Activated CD4-positive, alpha-beta T cell treated with anti-CD3 and anti-CD28 coated beads, Interleukin-2, amount 50 U/mL, for 16 hours (primary cell): ENCODE data around the gene TMED3.
"Not testable (repeated sequence)": the region's sequence is repeated elsewhere in the genome, so short reads cannot be mapped to it uniquely, and the experiment has no call there.

Experiments
- DNase-seq: peaks from one replicate; pipeline ENCODE4 v3.0.0-alpha.2; 2020

The TMED3 gene

DNA sequence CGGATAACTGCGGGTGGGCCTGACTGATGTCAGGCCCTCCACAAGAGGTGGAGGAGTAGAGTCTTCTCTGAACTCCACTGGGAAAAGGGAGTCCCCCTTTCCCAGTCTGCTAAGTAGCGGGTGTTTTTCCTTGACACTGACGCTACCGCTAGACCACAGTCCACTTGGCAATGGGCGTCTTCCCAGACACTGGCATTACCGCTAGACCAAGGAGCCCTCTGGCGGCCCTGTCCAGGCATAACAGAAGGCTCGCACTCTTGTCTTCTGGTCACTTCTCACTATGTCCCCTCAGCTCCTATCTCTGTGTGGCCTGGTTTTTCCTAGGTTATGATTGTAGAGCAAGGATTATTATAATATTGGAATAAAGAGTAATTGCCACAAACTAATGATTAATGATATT is 9.1 kb downstream of the TMED3 start:
- DNase-seq: not testable (repeated sequence)

DNA sequence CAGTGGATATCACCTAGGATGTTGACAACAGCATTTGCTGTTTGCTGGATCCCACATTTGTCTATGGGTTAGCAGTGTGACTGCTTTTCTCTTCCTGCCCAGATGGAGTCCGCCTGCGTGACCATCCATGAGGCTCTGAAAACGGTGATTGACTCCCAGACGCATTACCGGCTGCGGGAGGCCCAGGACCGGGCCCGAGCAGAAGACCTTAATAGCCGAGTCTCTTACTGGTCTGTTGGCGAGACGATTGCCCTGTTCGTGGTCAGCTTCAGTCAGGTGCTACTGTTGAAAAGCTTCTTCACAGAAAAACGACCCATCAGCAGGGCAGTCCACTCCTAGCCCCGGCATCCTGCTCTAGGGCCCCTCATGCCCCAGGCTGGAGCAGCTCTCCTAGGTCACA is 11.0 kb downstream of the TMED3 start:
- DNase-seq: no peak

DNA sequence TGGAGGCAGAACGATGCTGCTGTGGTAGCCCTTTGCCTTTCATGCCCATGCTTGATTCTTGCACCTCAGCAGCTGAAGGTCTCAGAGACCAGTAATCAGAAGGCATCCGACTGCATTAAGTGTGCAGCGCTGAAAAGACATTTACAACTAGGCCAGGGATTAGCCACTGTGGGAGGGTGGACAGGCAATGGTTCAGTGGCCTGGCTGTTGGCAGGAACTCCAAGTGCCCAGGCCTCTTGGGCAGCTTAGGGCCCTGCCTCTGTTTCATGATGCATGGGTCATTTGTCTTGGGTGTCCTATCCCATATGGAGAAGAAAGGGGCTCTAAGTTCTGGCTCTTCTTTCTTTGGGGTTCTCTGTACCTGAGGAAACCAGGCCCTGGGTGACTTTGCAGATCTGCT is 11.4 kb downstream of the TMED3 start:
- no peak for DNase-seq

DNA sequence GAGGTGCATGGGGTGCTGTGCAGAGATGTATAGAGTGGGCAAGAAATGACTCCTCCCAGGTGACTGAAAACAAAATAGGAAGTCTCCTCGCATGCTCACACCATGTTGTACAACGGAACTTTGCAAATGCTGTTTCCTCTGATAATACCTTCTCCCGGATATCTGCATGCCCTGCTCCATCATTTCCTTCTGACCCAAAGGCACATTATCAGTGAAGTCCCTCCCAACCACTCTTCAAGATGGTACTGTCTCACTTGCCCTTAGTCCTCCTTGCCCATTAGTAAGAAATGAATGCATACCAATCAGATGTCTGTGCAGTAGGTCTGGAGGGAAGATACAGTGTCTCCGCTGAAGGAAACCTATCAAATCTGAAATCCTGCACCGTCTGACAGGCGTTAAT is 12.0 kb downstream of the TMED3 start:
- no peak for DNase-seq

DNA sequence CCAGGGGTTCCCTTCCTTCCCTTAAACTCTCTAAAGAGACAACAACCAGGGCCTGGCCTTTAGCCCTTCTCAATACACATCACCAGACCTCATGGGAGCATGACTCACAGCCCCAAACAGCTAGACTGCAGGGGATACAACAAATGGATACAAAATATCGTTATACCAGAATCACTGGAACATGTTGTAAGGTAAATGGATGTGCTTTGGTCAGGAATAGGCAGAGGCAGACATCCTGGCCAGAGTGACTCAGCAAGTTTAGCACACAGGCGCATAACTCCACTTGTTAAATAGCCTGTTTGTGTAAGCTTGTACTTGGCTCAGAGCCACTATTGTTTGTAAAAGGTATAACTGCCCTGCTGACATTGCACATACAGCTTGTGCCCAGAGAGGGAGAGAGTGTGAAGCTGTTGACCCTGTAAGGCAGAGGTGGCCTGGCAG is 18.3 kb downstream of the TMED3 start:
- DNase-seq: no peak

DNA sequence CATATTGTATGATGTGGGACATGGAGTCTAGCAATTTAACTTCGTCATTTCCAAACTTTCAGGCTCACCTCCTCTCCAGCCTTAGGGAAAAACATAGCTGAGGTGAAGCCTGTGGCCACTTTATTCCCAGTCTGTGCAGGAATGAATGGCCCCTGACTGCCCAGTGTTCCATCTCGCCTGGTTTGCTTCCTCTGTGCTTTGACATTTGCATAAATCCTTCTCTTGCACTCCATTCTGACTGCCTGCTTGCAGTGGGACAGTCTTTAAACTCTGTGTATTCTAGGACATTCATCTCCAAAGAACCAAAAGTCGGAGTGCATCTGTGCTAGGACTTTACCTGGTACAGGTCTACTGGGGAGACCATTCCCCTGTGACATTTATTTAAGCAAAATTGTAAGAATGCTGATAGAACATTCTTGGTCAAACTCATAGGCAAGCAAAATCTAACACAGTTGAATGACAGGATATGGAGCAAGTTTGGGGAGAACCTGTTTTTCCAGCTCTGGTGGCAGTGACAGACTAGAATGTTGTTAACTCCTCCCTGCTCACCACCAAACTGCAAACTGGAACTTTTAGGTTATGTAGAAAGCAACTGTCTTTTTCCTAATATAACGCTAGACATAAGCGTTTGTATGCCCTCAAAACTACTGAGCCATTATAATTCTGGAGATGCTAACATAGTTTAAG is 22.1 kb downstream of the TMED3 start:
- no peak for DNase-seq

DNA sequence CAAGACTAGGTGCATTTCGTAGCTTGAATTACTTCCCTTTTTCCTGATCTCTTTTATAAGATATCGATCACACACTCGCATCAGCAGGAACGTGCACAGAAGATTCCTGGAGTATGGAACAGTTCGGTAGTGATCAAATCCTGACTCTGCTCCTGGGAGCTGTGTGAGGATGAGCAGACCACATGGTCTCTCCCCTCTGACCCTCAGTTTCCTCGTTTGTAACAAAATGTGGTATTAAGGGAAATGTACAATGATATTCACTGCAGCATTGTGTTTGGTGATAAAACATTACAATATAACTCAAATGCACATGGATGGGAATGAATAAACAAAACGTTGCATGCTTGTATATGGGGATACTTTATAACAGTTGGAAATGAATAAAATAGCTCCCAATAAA is 26.7 kb downstream of the TMED3 start:
- no peak for DNase-seq

DNA sequence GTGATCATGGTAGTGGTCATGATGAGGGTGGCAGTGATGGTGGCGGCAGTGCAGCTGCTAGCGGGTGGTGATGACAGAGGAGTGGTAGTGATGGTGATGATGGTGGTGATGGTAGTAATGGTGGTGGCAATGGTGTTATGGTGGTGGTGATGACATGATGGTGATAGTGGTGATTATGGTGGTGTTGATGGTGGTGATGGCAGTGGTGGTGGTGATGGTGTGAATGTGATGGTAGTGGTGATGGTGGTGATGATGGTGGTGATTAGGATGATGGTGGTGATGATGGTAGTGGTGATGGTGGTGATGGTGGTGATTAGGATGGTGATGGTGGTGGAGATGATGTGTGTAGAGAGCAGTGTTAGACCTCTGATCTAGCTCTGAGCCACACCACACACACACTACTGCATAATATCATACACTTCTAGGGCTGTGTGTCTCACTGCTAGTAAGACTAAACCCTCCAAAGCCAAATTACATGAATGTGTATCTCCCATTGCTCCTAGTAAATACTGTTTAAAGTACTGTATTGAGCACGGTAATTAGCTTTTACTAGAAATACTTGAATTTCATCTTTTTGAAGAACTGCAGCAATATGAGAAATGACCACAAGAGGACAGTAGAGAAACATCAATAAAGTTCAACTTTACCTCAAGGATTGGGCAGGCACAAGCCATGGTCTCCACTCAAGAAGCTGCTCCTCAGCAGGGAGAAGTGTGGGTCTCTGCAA is 28.8 kb downstream of the TMED3 start:
- DNase-seq: peak; percentile 29

DNA sequence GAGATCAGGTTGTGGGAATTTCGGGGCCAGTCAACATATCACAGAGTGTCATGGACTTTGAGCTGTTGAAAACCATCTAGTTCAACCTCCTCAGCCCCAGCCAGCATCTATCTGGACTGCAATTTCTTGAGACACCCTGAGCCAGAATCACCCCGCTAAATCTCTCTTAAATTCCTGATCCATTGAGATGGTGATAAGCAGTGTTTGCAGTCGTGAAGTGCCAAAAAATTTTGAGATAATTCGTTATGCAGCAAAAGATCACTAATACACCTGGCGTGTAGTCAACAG is 29.3 kb downstream of the TMED3 start:
- DNase-seq: no peak

DNA sequence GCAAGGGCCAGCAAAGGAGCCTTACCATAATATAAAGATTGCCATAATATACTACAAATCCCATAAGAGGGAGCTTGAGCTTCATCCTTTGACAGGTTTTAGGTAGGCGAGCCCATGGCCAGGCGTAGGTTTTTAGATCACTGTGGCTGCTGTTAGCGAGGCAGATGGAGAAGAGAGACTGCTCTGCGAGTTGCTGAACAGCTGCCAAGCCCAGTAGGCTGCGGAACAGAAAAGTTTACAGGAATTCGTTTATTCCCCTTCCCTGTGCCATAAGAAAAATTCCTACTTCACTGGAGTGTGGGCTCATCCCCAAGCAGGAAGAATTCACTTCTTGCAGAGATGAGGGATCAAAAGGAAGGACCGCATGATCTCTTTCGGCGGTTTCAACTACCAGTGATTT is 30.5 kb downstream of the TMED3 start:
- DNase-seq: no peak

DNA sequence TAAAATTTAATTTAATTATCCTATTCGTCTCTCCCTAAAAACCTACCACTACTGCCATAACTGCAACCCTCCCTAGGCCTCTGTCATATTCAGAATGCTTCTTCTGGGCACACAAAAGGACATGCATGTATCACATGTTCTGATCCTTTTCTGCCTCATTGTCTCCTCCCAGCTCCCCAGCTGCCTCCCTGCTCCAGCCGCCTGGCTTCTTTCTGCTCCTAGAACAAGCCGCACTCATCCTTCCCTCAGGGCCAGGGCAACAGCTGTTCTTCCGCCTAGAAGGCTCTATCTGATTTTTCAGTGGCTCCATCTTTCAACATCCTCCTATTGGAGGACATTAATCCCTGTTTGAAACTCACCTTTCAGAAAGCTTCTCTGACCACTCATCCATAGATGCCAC is 38.6 kb downstream of the TMED3 start:
- DNase-seq: no peak

DNA sequence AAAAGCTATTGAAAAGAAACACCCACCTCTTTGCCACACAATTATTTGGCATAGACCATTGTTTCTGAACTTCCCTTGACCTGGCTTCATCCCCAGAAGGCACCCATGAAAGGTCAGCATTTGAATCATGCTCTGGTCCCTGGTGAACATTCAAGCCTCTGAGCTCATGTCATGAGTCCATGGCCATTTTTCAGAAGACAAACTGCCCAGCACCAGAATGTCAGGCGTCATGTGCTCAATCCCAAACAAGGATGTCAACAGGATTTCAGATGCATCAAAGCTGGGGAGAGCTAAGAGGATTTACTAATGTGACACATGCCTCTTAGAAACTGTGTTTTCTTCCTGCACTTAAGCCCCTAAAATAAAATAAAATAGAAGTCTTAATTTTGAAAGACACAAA is 41.3 kb downstream of the TMED3 start:
- no peak for DNase-seq

DNA sequence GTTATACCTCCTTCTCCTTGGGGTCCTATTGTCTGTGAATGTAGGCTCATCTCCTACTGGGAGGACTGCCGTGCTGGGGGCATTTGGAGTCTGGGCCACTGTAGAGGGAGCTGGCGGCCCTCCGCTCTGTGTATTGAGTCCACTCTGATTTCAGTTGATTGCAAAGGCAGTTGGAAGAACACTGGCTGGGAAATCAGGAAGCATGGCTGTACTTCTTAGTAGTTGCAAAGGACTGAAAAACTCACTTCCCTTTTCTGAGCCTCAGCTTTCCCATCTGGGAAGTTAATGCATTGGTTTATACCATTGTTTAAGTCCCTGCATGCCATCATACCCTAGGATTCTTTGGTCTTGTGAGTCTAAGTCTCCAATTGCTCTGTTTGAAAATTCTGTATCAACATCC is 46.7 kb downstream of the TMED3 start:
- no peak for DNase-seq

DNA sequence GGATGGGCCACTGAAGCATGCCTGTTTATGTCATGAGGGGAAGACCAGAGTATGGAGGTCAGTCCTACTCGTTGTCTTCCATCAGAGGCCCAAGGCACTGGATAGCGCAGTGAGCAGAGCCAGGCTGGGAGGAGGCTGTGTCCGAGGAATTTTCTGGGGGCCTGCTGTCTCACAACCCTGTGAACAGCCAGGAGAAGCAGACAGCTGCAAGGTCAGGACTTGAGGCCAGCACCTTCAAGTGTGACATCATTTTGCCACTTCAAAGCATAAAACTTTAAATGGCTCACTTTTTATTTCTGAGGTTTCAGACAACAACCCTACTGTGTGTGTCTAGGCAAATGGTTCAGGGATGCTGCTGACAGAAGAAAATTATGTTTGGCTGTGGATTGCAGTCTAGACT is 47.2 kb downstream of the TMED3 start:
- no peak for DNase-seq

DNA sequence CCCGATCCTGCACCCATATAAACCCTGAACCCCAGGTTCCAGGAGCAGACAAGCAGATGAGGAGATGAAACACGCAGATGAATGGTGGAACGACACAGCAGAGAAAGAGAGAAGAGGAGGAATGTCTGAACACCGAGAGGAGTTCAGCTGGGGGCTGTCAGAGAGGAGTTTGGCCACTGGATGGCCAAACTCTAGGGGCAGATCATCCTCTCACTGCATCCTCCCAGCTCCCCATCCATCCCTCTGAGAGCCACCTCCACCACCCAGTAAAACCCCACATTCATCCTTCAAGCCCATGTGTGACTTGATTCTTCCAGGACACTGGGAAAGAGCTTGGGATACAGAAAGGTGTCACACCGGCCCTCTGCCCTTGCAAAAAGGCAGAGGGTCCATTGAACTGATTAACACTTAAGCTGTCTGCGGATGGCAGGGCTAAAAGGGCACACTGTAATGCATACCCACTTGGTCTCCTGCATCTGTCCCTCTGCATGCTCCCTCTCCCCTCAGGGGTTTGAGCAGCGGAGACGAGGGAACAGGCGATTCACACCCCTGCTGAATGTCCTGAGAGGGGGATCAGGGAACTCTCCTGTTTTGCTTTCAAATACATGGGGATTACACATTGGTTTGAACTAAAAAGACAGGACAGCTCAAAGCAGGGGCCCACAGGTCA is 53.8 kb downstream of the TMED3 start:
- no peak for DNase-seq

DNA sequence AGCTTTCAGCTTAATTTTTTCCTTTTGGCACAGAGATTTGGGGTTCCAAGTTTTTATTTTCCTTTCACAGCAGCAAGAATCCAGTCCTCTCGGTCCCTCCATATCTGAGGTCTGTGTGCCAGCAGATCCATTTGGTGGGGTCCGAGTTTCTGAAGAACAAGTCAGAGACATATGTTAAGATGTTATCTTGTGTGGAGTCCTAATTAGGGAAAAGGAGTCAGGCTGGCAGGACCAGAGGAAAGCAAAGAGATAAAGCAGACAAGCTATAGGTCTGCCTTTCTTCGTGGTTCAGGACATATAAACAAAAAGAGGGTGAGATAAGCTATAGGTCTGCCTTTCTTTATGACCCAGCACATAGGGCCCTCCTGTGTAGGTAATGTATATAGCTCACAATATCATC is 54.9 kb downstream of the TMED3 start:
- DNase-seq: no peak

DNA sequence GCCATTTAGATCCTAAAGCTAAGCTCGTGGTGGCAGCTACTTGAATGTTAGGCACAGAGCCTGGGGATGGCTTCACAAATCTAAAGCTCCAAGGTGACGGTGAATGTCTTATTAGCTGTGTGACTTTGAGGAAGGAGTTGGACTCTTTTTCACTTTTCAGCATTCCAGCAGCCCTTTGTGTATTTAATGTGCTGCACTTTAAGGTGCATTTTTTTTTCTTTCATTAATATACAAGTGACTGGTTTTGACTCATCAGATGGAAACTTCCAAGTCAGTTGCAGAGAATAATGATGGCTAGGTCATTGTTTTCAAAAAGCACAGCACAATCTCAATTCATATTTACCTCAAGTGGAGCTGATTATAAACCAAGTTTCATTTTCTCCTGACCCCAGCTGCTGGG is 55.8 kb downstream of the TMED3 start:
- no peak for DNase-seq

DNA sequence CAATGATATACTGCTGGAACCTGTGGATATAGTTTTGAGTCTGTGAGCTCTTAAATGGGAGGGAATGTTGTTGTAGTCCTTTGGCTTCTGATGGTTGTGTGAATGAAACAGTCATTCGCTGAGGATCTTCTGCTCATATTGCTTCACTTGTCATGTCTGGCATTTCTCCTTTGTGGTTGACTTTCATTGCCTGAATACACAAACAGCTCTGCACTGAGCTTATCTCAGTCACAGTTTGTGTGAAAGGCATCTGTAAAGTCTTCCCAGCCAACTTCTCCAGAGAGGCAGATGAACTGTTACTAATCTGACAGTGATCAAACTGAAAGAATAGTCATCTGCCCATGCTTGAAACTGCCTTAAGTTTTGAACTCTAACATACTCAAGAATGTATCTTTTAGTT is 59.8 kb downstream of the TMED3 start:
- no peak for DNase-seq

DNA sequence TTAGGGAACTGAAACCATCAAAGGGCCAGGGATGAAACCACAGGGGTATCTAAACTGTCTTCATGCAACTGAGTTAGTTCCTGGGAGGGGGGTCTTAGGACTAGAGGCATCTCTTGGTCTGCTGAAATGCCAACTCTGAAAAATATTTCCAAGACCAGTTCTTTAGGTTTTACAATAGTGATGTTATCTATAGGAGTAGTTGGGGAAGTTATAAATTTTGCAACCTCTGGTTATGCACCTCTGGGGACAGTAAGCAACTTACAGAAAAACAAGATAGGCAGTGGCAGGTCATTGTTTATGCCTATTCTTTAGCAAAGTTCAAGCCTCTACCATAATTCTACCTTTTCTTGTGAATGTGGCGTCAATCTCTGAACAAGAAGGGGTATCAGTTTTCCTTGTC is 60.7 kb downstream of the TMED3 start:
- no peak for DNase-seq

DNA sequence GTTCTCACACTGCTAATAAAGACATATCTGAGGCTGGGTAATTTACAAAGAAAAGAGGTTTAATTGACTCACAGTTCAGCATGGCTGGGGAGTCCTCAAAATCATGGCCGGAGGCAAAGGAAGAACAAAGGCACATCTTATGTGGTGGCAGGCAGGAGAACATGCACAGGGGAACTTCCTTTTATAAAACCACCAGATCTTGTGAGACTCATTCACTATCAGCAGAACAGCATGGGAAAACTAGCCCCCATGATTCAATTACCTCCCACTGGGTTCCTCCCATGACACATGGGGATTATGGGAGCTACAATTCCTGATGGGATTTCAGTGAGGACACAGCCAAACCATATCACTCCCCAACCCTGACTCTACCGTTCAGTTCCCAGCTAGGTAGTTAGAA is 61.5 kb downstream of the TMED3 start:
- DNase-seq: no peak
